Activated CD4-positive, alpha-beta T cell treated with anti-CD3 and anti-CD28 coated beads, Interleukin-2, amount 50 U/mL, for 48 hours (primary cell): ENCODE data around the gene SMG6.

Experiments used
- DNase-seq, 2 experiments: peaks; one replicate each; pipeline ENCODE4 v3.0.0-alpha.2; 2020

SMG6 gene

DNA sequence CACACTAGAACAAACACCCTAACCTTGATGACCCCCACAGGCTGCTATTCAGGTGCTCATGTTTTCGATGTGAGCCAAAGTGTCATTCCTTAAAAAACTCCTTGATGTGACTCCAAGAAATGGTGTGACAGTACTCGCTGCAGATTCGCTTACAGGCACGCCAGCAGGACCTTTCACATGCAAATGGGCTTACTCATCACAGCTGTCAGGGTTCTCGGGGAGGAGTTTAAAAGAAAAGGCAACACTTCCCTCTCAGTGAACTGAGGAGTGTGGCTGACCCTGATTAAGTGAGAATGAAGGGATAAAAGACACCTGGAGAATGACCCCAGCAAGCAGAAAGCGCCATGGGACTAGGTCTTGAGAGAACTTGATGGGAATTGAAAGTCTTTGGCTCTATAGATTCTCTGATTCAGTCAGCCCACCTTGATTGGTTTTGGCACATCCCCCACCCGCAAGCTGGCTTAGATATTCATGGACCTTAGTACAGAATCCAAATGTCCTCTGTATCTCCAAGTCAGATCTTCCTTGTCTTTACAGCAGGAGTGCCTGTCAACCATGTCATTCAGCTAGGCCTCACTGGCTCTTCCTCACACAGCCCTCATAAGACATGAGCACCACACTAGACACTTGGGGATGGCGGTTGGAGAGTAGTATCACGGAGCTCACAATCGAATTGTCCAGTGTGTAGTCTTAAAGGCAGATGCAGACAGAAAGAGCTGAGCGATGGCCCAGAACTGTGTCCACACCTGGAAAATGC lies 166.1 kb downstream of the SMG6 start:
- DNase-seq = no peak

DNA sequence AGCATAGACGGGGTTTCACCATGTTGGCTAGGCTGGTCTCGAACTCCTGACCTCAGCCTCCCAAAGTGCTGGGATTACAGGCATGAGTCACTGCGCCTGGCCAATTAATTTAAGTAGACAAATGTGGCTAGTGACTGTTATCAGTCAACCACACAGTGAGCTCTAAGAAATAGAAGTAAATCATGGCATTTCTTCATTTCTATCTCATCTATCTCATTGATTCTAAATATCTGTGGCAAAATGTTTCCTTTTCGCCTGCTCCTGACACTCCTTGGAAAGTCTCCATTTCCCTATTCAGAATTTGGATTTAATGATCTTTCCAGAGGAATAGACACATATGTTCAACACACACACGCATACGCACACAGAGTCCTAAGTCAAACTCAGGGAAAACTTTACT lies 167.3 kb downstream of the SMG6 start:
- DNase-seq = no peak

GRCh38 chr17:2128011-2128410 lies 175.6 kb downstream of the SMG6 start:
- DNase-seq = no peak

GRCh38 chr17:2125013-2125535 lies 178.5 kb downstream of the SMG6 start:
- DNase-seq = no peak

- DNase-seq = no peak
These were observed 179.2 kb downstream of the SMG6 start for GRCh38 chr17:2124391-2124790.

GRCh38 chr17:2123375-2124251 lies 180.0 kb downstream of the SMG6 start:
- DNase-seq = no peak

DNA sequence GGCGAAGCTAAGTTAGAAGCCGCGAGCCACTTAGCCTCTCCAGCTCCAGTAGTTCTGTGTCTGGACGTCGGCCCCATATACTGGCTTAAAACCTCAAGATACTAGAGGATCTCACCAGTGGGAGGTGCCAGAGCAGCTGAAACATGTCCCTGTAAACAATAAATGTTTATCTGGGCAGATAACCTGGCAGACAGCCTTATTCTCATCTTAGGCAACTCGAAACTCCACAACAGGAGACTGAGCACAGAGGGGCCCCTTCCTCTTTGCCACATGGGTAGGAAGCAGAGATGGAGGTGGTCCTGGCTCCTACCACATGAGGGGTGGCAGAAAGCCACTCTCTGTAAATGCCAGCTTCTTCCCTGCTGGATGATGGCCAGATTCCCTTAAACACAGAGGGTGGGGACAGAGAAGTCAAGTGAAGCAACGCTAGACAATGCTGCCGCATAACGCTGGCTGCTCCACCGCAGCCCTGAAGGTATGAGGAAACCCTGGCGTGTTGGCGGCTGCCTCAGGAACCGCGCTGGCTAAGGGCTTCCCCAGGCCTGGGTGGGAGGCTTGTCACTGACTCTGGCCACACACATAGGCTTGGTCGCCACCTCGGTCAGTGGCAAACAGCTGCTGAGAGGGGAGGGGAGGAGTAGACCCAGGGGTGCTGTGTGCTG lies 180.8 kb downstream of the SMG6 start:
- DNase-seq = no peak

DNA sequence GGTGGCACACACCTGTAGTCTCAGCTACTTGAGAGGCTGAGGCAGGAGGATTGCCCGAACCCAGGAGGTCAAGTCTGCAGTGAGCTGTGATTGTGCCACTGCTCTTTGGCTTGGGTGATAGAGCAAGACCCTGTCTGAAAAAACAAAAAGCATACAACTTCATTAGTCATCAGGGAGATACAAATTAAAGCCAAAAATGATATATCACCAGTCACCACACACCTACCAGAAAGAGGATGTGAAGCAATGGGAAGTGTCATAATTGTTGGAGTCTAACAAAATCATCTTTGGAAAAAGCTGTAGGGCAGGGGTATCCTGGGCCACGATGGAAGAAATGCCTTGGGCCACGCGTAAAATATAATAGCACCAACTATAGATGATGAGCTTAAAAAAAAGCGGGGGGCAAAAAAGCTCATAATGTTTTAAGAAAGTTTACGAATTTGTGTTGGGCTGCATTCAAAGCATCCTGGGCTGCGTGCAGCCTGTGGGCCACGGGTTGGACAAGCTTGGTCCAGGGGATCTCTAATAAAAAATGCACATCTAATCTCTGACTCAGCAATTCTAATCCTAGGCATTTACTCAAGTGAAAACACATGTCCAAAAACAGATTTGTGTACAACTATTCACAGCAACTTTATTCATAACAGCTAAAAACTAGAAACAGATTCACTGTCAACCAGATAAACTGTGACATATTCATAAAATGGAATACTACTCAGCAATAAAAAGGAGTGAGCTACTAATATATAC lies 182.8 kb downstream of the SMG6 start:
- DNase-seq = no peak

DNA sequence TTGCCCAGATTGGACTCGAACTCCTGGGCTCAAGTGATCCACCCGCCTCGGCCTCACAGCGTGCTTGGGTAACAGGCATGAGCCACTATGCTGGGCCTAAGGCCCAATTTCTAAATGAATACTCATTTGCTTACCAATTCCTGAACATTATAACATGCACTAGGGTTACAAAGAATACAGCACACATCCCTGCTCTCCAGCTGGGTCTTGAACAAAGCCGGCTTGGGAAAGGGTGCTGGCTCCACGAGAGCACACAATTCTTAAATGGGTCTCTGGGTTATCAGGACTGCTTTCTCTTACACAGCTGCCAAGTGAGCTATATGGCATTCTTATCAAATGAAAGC lies 190.3 kb downstream of the SMG6 start:
- DNase-seq = no peak

- DNase-seq = no peak
These were observed 191.9 kb downstream of the SMG6 start for GRCh38 chr17:2111691-2112090.

- DNase-seq = no peak
These were observed 193.1 kb downstream of the SMG6 start for GRCh38 chr17:2110436-2110835.

DNA sequence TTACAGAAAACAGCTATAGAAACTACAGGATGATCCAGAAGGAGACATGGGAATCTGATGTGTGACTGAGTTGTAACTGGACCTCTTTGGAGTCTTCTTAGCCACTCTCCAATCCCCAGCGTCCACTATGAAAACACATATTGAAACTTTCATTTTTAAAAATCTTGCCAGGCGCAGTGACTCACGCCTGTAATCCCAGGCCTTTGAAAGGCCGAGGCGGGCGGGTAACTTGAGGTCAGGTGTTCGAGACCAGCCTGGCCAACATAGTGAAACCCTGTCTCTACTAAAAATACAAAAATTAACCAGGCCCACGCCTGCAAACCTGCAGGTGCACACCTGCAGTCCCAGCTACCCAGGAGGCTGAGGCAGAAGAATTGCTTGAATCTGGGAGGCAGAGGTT lies 195.4 kb downstream of the SMG6 start:
- no peak for DNase-seq

- no peak for DNase-seq
These were observed 196.1 kb downstream of the SMG6 start for GRCh38 chr17:2107506-2107905.

DNA sequence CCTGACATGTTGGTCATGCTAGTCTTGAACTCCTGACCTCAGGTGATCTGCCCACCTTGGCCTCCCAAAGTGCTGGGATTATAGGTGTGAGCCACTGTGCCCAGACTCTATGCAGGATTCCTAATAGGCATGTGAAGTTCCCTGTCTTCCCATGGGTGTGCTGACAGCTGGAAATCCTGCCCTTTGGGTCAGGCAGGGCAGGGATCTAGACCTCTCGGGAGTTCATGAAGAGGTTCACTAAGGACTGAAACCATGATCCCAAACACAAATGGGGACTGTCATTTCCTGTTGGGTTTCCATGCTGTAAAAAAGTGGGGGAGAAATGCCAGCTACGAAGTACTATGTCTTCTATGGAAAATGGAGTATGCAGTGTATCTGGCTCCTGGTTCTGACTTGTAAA lies 196.5 kb downstream of the SMG6 start:
- DNase-seq = no peak

- no peak for DNase-seq
These were observed 197.2 kb downstream of the SMG6 start for GRCh38 chr17:2106308-2106955.

DNA sequence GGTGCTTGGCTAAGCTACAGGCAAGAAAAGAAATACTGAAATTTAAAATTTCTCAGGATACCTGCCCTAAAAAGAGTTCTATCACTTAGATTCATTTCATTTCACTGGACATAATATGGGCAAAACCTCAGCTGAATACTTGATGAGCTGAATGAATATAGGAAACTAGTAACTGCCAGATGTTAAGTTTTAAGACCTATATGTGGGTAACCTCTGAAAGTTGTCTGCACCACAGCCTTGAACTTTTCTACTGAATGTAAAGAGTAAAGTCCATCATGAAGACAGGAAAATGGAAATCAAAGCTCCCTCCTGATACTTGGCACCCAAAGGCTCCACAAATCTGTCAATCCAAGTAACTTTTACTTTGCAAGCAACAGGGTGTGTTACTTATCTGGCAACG lies 197.9 kb downstream of the SMG6 start:
- DNase-seq = no peak

GRCh38 chr17:2102931-2103809 lies 200.4 kb downstream of the SMG6 start:
- no peak for DNase-seq

DNA sequence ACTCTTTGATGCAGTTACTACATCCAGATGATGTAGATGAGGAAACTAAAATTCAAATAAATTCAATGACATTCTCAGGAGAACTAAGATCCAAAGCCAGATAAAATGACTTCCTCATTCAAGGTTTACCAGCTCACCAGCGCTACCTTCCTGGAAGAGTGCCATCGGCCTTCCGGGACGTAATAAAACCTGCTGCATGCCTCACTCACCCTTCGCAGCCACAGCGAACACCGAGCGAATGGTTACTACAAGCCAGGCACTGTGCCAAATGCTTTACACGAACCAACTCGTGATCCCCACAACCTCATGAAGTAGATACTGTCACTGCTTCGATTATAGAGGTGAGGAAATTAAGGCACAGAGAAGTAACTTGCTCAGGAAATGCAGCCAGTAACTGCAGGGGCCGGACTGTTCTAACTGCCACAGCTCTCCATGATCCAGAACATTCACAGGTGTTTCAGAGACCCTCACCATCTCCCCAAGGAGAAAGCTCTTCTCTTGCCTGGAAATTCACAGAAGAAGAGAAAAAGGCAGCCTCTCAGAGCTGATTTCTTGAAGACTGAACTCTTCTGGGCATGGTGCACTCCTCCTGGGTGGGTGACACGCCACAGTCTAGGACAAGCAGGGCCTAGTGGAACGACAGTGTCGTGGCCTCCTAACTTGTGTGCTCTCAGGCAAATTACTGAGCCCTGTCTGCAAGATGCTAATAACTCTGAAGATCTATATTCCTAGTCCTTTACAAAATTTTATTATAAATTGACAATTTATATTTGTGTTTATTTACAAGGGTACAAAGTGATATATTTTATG lies 201.9 kb downstream of the SMG6 start:
- DNase-seq = peak; percentile 26 to 44

DNA sequence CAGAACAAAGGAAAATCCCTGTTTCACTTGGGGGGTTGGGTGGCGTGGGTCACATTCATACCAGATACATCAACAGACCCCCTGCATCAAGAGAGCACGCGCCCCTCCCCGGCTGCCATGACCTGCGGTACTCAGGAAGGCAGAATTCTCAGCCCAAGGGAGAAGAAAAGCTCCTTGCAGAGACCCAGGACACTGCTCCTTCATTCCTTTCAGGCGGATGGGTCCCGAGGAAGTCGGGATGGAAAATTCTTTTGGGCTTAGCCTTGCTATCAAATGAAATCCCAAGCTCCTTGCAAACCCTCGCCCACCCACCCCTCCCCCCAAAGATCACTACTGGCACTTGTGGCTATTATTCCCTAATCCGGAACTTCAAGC lies 208.1 kb downstream of the SMG6 start:
- DNase-seq = no peak

DNA sequence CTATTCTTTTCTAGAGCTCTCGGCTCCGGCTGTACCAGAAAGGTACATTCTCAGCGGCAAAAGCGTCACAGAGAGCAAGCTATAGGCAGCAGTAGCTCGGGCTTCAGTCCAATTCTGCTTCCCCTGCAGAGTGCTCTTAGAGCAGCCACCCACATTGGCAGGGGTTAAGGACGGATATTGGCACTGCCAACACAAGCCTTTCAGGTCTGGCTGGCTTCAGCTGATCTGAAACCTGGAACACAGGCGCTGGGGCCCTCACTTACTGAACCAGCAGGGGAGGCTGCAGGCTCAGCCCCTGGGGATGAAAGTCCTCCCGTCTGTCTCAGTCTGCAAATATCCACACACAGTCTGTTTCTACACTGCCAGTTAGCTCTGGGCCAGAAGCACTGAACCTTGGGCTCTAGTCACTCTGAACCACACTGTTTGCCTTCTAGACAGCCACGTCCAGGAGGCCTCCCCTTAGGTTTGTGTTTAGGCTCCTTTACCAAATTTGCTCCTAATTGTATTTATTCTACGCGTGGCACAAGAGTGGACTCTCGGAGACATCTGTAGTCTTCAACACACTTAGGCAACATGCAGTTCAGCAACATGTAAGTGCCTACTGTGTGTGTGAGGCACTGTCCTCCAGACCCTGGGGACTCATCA lies 208.6 kb downstream of the SMG6 start:
- no peak for DNase-seq
